Activated T-helper 1 cell treated with anti-CD3 and anti-CD28 coated beads, Interleukin-12 subunit alpha, Interleukin-12 subunit beta, Interleukin-2, Interleukin-4 antibody, amounts not matched to agents 30 ng/mL and 10 ng/mL and 1 ng/mL, durations not matched to agents 14 hours and 24 hours and 36 hours (primary cell): ENCODE data around the gene NKIRAS2. TPM values are rescaled to one million over a fixed set of nuclear protein-coding genes. Genes with fewer than 3 reads are reported as not detected.
"Not testable (repeated sequence)": the region's sequence is repeated elsewhere in the genome, so short reads cannot be mapped to it uniquely, and the experiment has no call there.

Experiments used
- DNase-seq: peaks from one replicate; pipeline ENCODE4 v3.0.0; 2021; ENCODE audit warnings: low spot score
- H3K27ac Mint-ChIP-seq: one replicate; pipeline ENCODE4 v1.8.0; 2021; ENCODE audit warnings: mild to moderate bottlenecking, mixed read lengths
- H3K27me3 Mint-ChIP-seq: one replicate; pipeline ENCODE4 v1.8.0; 2022; ENCODE audit warnings: mild to moderate bottlenecking, moderate library complexity, mixed read lengths; ENCODE audit not compliant: insufficient read depth
- H3K36me3 Mint-ChIP-seq: one replicate; pipeline ENCODE4 v1.8.0; 2021; ENCODE audit warnings: low read depth, mixed read lengths
- H3K4me1 Mint-ChIP-seq: one replicate; pipeline ENCODE4 v1.8.0; 2021; ENCODE audit warnings: low read depth, mixed read lengths
- H3K4me3 Mint-ChIP-seq: one replicate; pipeline ENCODE4 v1.8.0; 2021; ENCODE audit warnings: mild to moderate bottlenecking, moderate library complexity, mixed read lengths
- H3K9me3 Mint-ChIP-seq: one replicate; pipeline ENCODE4 v1.8.0; 2021; ENCODE audit warnings: mixed read lengths
- intact Hi-C: fragments of 100-400 bp; cut with micrococcal nuclease; formaldehyde crosslinking; loops from one replicate; pipeline ENCODE4 v1.15.1; 2024
- total RNA-seq: library from RNA; stranded (reverse); gene quantifications from 2 replicates; pipeline ENCODE4 v1.2.3, GENCODE V29; 2022

NKIRAS2 gene
- total RNA-seq, 1 donor from 2014 or later: 32.6 TPM

GRCh38 chr17:42005166-42005565 is 14.7 kb upstream of the NKIRAS2 start:
- no peak overlapping the region for H3K27ac Mint-ChIP-seq
- H3K36me3 Mint-ChIP-seq: peaks cover 20% of the 10 kb centered on the region
- DNase-seq: no peak
- no peaks in the 10 kb centered on the region for H3K27me3 Mint-ChIP-seq
- H3K4me1 Mint-ChIP-seq: peaks cover 34% of the 10 kb centered on the region
- H3K9me3 Mint-ChIP-seq: no peaks in the 10 kb centered on the region
- no peak overlapping the region for H3K4me3 Mint-ChIP-seq
- intact Hi-C loops: no loop called here

GRCh38 chr17:42009170-42009569 is 10.7 kb upstream of the NKIRAS2 start:
- H3K4me3 Mint-ChIP-seq: no peak overlapping the region
- peaks cover 30% of the 10 kb centered on the region for H3K4me1 Mint-ChIP-seq
- intact Hi-C loops: no loop called here
- DNase-seq: no peak
- H3K9me3 Mint-ChIP-seq: no peaks in the 10 kb centered on the region
- H3K36me3 Mint-ChIP-seq: peaks cover 10% of the 10 kb centered on the region
- peak overlapping the region; percentile 10 for H3K27ac Mint-ChIP-seq
- no peaks in the 10 kb centered on the region for H3K27me3 Mint-ChIP-seq

- H3K4me3 Mint-ChIP-seq, H3K9me3 Mint-ChIP-seq, H3K27me3 Mint-ChIP-seq, DNase-seq, H3K27ac Mint-ChIP-seq, intact Hi-C loops: not testable (repeated sequence)
- Mint-ChIP-seq H3K36me3 (peaks cover 10% of the 10 kb centered on the region), H3K4me1 (peaks cover 27% of the 10 kb centered on the region)
Observed at GRCh38 chr17:42010266-42010680, 9.6 kb upstream of the NKIRAS2 start.

GRCh38 chr17:42010898-42011516 is 8.9 kb upstream of the NKIRAS2 start:
- Mint-ChIP-seq H3K27ac (peak overlapping the region; percentile 11), H3K36me3 (peaks cover 12% of the 10 kb centered on the region), H3K9me3 (no peaks in the 10 kb centered on the region), H3K4me3 (no peak overlapping the region), H3K4me1 (peaks cover 32% of the 10 kb centered on the region), H3K27me3 (no peaks in the 10 kb centered on the region)
- DNase-seq: no peak
- intact Hi-C loops: no loop called here

- H3K4me1 Mint-ChIP-seq: peaks cover 37% of the 10 kb centered on the region
- H3K9me3 Mint-ChIP-seq, H3K27ac Mint-ChIP-seq, H3K27me3 Mint-ChIP-seq, H3K4me3 Mint-ChIP-seq, DNase-seq, intact Hi-C loops: not testable (repeated sequence)
- H3K36me3 Mint-ChIP-seq: peaks cover 15% of the 10 kb centered on the region
Observed at GRCh38 chr17:42012363-42012762, 7.5 kb upstream of the NKIRAS2 start.

- H3K9me3 Mint-ChIP-seq, H3K27me3 Mint-ChIP-seq, H3K4me3 Mint-ChIP-seq, intact Hi-C loops, DNase-seq: not testable (repeated sequence)
- Mint-ChIP-seq H3K36me3 (peaks cover 15% of the 10 kb centered on the region), H3K4me1 (peaks cover 50% of the 10 kb centered on the region), H3K27ac (peak overlapping the region; percentile 32)
Observed at GRCh38 chr17:42013740-42014139, 6.2 kb upstream of the NKIRAS2 start.

GRCh38 chr17:42016411-42016831 is 3.5 kb upstream of the NKIRAS2 start:
- no peak for DNase-seq
- H3K27ac Mint-ChIP-seq: peak overlapping the region; percentile 99

GRCh38 chr17:42016941-42017865 is 2.7 kb upstream of the NKIRAS2 start, which contains the start of gene DNAJC7:
DNAJC7 (minus strand) TSS chr17:42017439; CDS start chr17:42017416, 23 bp downstream.
- Mint-ChIP-seq H3K4me1 (peaks cover 54% of the 10 kb centered on the region), H3K4me3 (peak within 1 kb of the TSS; percentile 100), H3K27ac (peak within 1 kb of the TSS; percentile 99), H3K27me3 (no peaks in the 10 kb centered on the region), H3K9me3 (no peaks in the 10 kb centered on the region), H3K36me3 (peaks cover 25% of the 10 kb centered on the region)
- intact Hi-C loops: loop anchor here (1.0 to 5.0 kb wide), 9 partner anchors 51 to 1990 kb away; partner anchors contain the start of genes CNP, DHX58, KAT2A and KCNH4
- DNase-seq: peak; percentile 87

More at GRCh38 chr17:42016411-42016831, 3.5 kb upstream of the NKIRAS2 start:
- Mint-ChIP-seq H3K4me3 (peak overlapping the region; percentile 100), H3K9me3 (no peaks in the 10 kb centered on the region), H3K4me1 (peaks cover 56% of the 10 kb centered on the region), H3K27me3 (no peaks in the 10 kb centered on the region), H3K36me3 (peaks cover 20% of the 10 kb centered on the region)
- intact Hi-C loops: loop anchor here (2.0 to 5.0 kb wide), 2 partner anchors 164 to 1991 kb away; partner anchors contain the start of gene KCNH4

GRCh38 chr17:42017866-42018200 is 2.1 kb upstream of the NKIRAS2 start:
- Mint-ChIP-seq H3K27me3 (no peaks in the 10 kb centered on the region), H3K36me3 (peaks cover 27% of the 10 kb centered on the region), H3K4me3 (peak overlapping the region; percentile 100), H3K4me1 (peaks cover 57% of the 10 kb centered on the region), H3K27ac (peak overlapping the region; percentile 83), H3K9me3 (no peaks in the 10 kb centered on the region)
- intact Hi-C loops: loop anchor here (1.0 to 5.0 kb wide), 9 partner anchors 52 to 1989 kb away; partner anchors contain the start of genes CNP, DHX58, KAT2A and KCNH4
- no peak for DNase-seq

- peaks cover 27% of the 10 kb centered on the region for H3K36me3 Mint-ChIP-seq
- peaks cover 53% of the 10 kb centered on the region for H3K4me1 Mint-ChIP-seq
- no peaks in the 10 kb centered on the region for H3K27me3 Mint-ChIP-seq
- peak overlapping the region; percentile 100 for H3K4me3 Mint-ChIP-seq
- no peak for DNase-seq
- intact Hi-C loops: loop anchor here (5.0 kb wide), 1 partner anchor 1989 kb away; no protein-coding TSS in a partner anchor
- H3K27ac Mint-ChIP-seq: peak overlapping the region; percentile 83
- H3K9me3 Mint-ChIP-seq: no peaks in the 10 kb centered on the region
Observed at GRCh38 chr17:42018339-42018738, 1.6 kb upstream of the NKIRAS2 start.

GRCh38 chr17:42018988-42019387 is 902 bp upstream of the NKIRAS2 start:
- H3K27ac Mint-ChIP-seq: no peak overlapping the region
- H3K4me3 Mint-ChIP-seq: peak overlapping the region; percentile 100
- H3K27me3 Mint-ChIP-seq: no peaks in the 10 kb centered on the region
- H3K36me3 Mint-ChIP-seq: peaks cover 30% of the 10 kb centered on the region
- H3K9me3 Mint-ChIP-seq: no peaks in the 10 kb centered on the region
- H3K4me1 Mint-ChIP-seq: peaks cover 50% of the 10 kb centered on the region
- no peak for DNase-seq
- intact Hi-C loops: loop anchor here (5.0 kb wide), 1 partner anchor 1988 kb away; no protein-coding TSS in a partner anchor

GRCh38 chr17:42020845-42021244 is 955 bp downstream of the NKIRAS2 start:
- intact Hi-C loops: loop anchor here (10.0 kb wide), 1 partner anchor 384 kb away; no protein-coding TSS in a partner anchor
- Mint-ChIP-seq H3K36me3 (peaks cover 34% of the 10 kb centered on the region), H3K4me1 (peaks cover 49% of the 10 kb centered on the region), H3K4me3 (peak overlapping the region; percentile 97)
- DNase-seq, H3K27ac Mint-ChIP-seq, H3K9me3 Mint-ChIP-seq, H3K27me3 Mint-ChIP-seq: not testable (repeated sequence)
